ENCODE measurements around the gene MCF2L.

- TF ChIP-seq CTCF (IDR thresholded peaks at IDR 0.05; ENCODE audit: low read depth, low read length) (no peak), EZH2phosphoT487 (IDR thresholded peaks at IDR 0.05; ENCODE audit: low read depth) (no peak)
These were observed 54.8 kb downstream of the MCF2L start for GRCh38 chr13:113023694-113024430.

Measured in OCI-LY3 (cell line).